PC-3 (cell line): ENCODE measurements around the gene CD2AP. TPM values are rescaled to one million over a fixed set of nuclear protein-coding genes. Genes with fewer than 3 reads are reported as not detected.

Experiments used
- ATAC-seq: fragments of 200-7000 bp; cut with Tn5 transposase; 2 replicates; pipeline ENCODE4 v1.9.1; 2020; ENCODE audit warnings: mild to moderate bottlenecking, moderate library complexity
- BruUV-seq: library from RNA; stranded (reverse); fragments of 400-500 nt; replicated peaks from 2 replicates; lab custom pipeline; 2021; lab: Mats Ljungman, UMichigan
- CTCF ChIA-PET: fragments of 300-600 bp; sonication (Branson Sonifier 250); formaldehyde crosslinking; loops from one replicate; lab custom pipeline; 2022; ENCODE audit warnings: antibody characterized with exemption; lab: Charles Lee
- POLR2A ChIA-PET: fragments of 300-600 bp; sonication (Branson Sonifier 250); formaldehyde crosslinking; loops from one replicate; lab custom pipeline; 2022; ENCODE audit warnings: antibody characterized with exemption; ENCODE audit not compliant: unreplicated experiment; lab: Charles Lee
- DNase-seq: peaks from one replicate; pipeline ENCODE4 v3.0.0-alpha.2; 2015
- H2AFZ ChIP-seq: fragments of 300-600 bp; sonication (generic); 2 replicates; pipeline ENCODE4 v1.6.0; 2016; ENCODE audit warnings: antibody characterized with exemption, low read length
- H3F3A ChIP-seq: fragments of 300-600 bp; sonication (generic); one replicate; pipeline ENCODE4 v1.6.0; 2017; ENCODE audit warnings: antibody characterized with exemption, low read length, control low read depth, mild to moderate bottlenecking; ENCODE audit not compliant: unreplicated experiment
- H3K27ac ChIP-seq: fragments of 300-600 bp; sonication (generic); 2 replicates; pipeline ENCODE4 v1.5.1; 2016; ENCODE audit warnings: mild to moderate bottlenecking, low read length
- H3K27me3 ChIP-seq: fragments of 300-600 bp; sonication (generic); 2 replicates; pipeline ENCODE4 v1.6.1; 2016; ENCODE audit warnings: low read length, mixed read lengths
- H3K36me3 ChIP-seq: fragments of 300-600 bp; sonication (generic); 2 replicates; pipeline ENCODE4 v1.6.1; 2016; ENCODE audit warnings: low read depth, mixed run types, low read length, mixed read lengths
- H3K4me1 ChIP-seq: fragments of 300-600 bp; sonication (generic); 2 replicates; pipeline ENCODE4 v1.5.1; 2016; ENCODE audit warnings: low read length; ENCODE audit not compliant: insufficient read depth
- H3K4me2 ChIP-seq: fragments of 300-600 bp; sonication (generic); 2 replicates; pipeline ENCODE4 v1.6.0; 2016; ENCODE audit warnings: low read length
- H3K4me3 ChIP-seq: fragments of 300-600 bp; sonication (generic); 2 replicates; pipeline ENCODE4 v1.5.1; 2016; ENCODE audit warnings: mild to moderate bottlenecking, low read length, mixed read lengths
- H3K79me2 ChIP-seq: fragments of 300-600 bp; sonication (generic); 2 replicates; pipeline ENCODE4 v1.6.1; 2017; ENCODE audit warnings: low read length, mixed read lengths
- H3K9ac ChIP-seq: fragments of 300-600 bp; sonication (generic); 2 replicates; pipeline ENCODE4 v1.6.0; 2016; ENCODE audit warnings: mild to moderate bottlenecking, low read length
- H3K9me2 ChIP-seq: fragments of 300-600 bp; sonication (generic); replicated peaks from 2 replicates; pipeline ENCODE4 v1.6.1; 2016; ENCODE audit warnings: mixed run types, low read length, mixed read lengths
- H3K9me3 ChIP-seq: fragments of 300-600 bp; sonication (generic); 2 replicates; pipeline ENCODE4 v1.6.1; 2016; ENCODE audit warnings: low read length, mixed read lengths
- H4K20me1 ChIP-seq: fragments of 300-600 bp; sonication (generic); 2 replicates; pipeline ENCODE4 v1.6.1; 2016; ENCODE audit warnings: low read length, mixed read lengths
- EZH2 ChIP-seq: fragments of 300-600 bp; sonication (generic); IDR thresholded peaks from one replicate; pipeline ENCODE4 v1.6.1; 2017; ENCODE audit warnings: antibody characterized with exemption, mild to moderate bottlenecking, low read length; ENCODE audit not compliant: unreplicated experiment
- EZH2phosphoT487 ChIP-seq: fragments of 300-600 bp; sonication (generic); IDR thresholded peaks from 2 replicates; pipeline ENCODE4 v1.6.1; 2018; ENCODE audit warnings: mild to moderate bottlenecking, antibody characterized with exemption, low read length, borderline replicate concordance
- intact Hi-C: fragments of 100-400 bp; cut with micrococcal nuclease; formaldehyde crosslinking; loops from 2 replicates; pipeline ENCODE4 v1.9.0; 2023
- total RNA-seq: library from RNA; depleted of rRNA; stranded (reverse); fragments of >200 nt; gene quantifications from 2 replicates; pipeline ENCODE4 v1.2.3, GENCODE V29; 2014
- TF ChIP-seq, protein P1 (sequence below): fragments of 300-600 bp; sonication (generic); conservative IDR thresholded peaks from 2 replicates; pipeline ENCODE4 v1.5.1; 2017; ENCODE audit warnings: antibody characterized with exemption, low read depth, mild to moderate bottlenecking, low read length

The CD2AP gene
- total RNA-seq, 1 experiment from 2014 or later, result 16.2 TPM

DNA sequence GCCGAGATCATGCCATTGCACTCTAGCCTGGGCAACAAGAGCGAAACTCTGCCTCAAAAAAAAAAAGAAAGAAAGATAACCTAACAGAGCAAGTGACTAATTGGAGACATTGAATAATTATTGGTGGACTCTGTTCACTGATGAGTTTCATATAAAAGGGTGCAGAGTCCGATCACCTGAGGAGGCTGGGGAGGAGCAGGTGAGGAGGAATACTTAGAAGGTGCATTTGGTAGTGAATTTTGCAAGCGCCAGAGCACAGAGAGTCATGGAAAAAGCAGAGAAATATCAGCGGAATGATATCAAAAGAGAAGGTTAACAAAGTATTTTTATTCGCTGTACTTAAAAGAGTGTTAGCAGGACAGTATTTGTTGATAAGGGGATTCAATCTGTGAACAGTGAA lies 44.4 kb downstream of the CD2AP start:
- Histone ChIP-seq H3K27me3 (no peaks in the 10 kb centered on the region), H3K27ac (no peak overlapping the region), H3K9me3 (no peaks in the 10 kb centered on the region), H3K4me3 (no peak overlapping the region), H3K79me2 (peaks cover 48% of the 10 kb centered on the region), H3K4me1 (no peaks in the 10 kb centered on the region), H3K9ac (no peak overlapping the region), H4K20me1 (no peaks in the 10 kb centered on the region; the same call in none of the 2 replicates), H3K9me2 (no peaks in the 10 kb centered on the region), H3K4me2 (no peak overlapping the region), H3F3A (peaks cover 6% of the 10 kb centered on the region), H3K36me3 (peaks cover 5% of the 10 kb centered on the region), H2AFZ (no peak overlapping the region)
- ChIA-PET CTCF (no interaction called here), POLR2A (no interaction called here)
- TF ChIP-seq EZH2phosphoT487 (no peak), EZH2 (no peak)
- TF ChIP-seq, protein P1, sequence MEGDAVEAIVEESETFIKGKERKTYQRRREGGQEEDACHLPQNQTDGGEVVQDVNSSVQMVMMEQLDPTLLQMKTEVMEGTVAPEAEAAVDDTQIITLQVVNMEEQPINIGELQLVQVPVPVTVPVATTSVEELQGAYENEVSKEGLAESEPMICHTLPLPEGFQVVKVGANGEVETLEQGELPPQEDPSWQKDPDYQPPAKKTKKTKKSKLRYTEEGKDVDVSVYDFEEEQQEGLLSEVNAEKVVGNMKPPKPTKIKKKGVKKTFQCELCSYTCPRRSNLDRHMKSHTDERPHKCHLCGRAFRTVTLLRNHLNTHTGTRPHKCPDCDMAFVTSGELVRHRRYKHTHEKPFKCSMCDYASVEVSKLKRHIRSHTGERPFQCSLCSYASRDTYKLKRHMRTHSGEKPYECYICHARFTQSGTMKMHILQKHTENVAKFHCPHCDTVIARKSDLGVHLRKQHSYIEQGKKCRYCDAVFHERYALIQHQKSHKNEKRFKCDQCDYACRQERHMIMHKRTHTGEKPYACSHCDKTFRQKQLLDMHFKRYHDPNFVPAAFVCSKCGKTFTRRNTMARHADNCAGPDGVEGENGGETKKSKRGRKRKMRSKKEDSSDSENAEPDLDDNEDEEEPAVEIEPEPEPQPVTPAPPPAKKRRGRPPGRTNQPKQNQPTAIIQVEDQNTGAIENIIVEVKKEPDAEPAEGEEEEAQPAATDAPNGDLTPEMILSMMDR, result no peak
- intact Hi-C loops, result no loop called here
- BruUV-seq, result no TSS peak
- DNase-seq (no peak), ATAC-seq (no peak)

DNA sequence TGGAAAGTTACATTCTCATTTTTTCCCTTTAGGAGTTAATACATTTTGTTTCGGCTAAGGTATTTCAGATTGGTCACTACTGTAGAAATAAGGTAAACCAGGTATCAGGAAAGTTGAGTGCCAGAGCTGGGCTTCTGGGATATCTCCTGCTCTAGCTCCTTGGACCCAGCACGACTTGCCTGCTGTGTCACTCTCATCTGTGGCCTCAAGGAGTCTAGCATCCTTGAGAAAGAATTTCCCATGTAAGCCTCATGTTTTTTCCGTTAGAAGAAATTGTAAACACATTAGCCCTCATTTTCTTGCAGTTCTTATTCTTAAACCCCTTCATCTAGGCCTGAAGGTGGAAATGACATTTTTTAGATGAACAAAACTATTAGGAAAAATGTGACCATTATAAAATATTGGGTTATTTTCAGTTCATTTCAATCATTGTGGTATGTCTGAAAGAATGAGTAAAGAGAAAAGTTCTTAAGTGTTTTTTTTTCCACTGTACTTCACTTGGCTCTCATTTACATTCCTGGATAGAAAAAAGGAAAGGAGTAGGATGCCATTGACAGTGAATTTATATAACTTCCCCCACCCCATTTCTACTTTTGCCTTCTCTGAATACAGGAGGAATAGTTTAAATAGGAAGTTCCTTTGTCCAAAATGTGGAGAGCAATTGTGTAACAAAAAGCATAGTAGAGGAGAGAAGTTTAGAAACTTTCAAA lies 46.7 kb downstream of the CD2AP start:
- Histone ChIP-seq H4K20me1 (no peaks in the 10 kb centered on the region; the same call in none of the 2 replicates), H3K9ac (no peak overlapping the region), H3K4me2 (no peak overlapping the region), H3K4me3 (no peak overlapping the region), H3F3A (peaks cover 6% of the 10 kb centered on the region), H3K79me2 (peaks cover 41% of the 10 kb centered on the region), H2AFZ (no peak overlapping the region), H3K9me2 (no peaks in the 10 kb centered on the region), H3K9me3 (no peaks in the 10 kb centered on the region), H3K27me3 (no peaks in the 10 kb centered on the region), H3K4me1 (no peaks in the 10 kb centered on the region), H3K27ac (no peak overlapping the region), H3K36me3 (peaks cover 12% of the 10 kb centered on the region)
- BruUV-seq, result no TSS peak
- POLR2A ChIA-PET, result no interaction called here
- intact Hi-C loops, result no loop called here
- ATAC-seq (no peak), DNase-seq (no peak)
- TF ChIP-seq EZH2phosphoT487 (no peak), EZH2 (no peak)
- TF ChIP-seq, protein P1, result no peak
- CTCF ChIA-PET, result no interaction called here

DNA sequence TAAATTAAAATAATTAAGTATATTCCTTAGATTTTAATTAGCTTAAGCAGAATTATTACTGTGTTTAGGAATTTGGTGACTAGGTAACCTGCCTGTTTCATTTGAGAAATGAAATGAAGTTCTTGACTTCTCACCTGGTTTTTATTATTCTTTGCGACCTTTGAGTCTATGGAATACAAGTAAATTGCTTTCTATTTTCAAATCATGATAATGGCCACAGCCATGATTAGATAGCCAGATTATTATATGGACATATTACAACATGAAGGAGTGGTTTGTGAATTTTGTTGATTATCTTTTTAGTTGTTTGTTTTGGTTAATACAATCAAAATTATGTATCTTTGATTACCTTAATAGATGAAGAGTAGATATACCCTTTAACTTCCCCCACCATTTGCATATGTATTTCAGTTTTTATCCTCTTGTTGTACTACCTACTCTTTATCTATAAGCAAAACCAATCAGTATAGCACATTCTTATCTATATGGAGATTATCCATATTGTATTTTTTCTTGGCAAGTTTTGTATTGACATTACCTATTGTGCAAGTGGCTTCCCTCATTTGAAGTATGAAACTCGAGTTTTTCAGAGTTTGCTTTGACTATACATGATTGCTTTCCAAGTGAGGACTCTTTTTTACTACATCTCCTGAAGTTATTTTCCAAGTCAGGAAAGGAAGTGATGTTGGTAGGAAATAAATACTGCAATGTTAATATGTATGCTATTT lies 47.9 kb downstream of the CD2AP start:
- Histone ChIP-seq H3K4me1 (no peaks in the 10 kb centered on the region), H3K9ac (no peak overlapping the region), H3K36me3 (peaks cover 12% of the 10 kb centered on the region), H3F3A (peaks cover 6% of the 10 kb centered on the region), H2AFZ (no peak overlapping the region), H3K4me2 (no peak overlapping the region), H3K79me2 (peaks cover 37% of the 10 kb centered on the region), H3K27ac (no peak overlapping the region), H3K9me2 (no peaks in the 10 kb centered on the region), H4K20me1 (peaks cover 3% of the 10 kb centered on the region), H3K9me3 (no peaks in the 10 kb centered on the region), H3K27me3 (no peaks in the 10 kb centered on the region), H3K4me3 (no peak overlapping the region)
- CTCF ChIA-PET, result no interaction called here
- POLR2A ChIA-PET, result no interaction called here
- ATAC-seq (no peak), DNase-seq (no peak)
- intact Hi-C loops, result no loop called here
- BruUV-seq, result no TSS peak
- TF ChIP-seq, protein P1, result no peak
- TF ChIP-seq EZH2phosphoT487 (no peak), EZH2 (no peak)
